SU-DHL-6 (cell line): ENCODE measurements around the gene NEK10.

ENCODE experiments used
- H2AFZ ChIP-seq: fragments of 200-600 bp; sonication (generic); 2 replicates; pipeline ENCODE4 v1.6.1; 2014; ENCODE audit warnings: low read depth, mild to moderate bottlenecking, moderate library complexity, mixed read lengths, antibody characterized with exemption, low read length; ENCODE audit not compliant: severe bottlenecking
- H3F3A ChIP-seq: fragments of 200-600 bp; shearing (Covaris generic); 2 replicates; pipeline ENCODE4 v1.6.0; 2016; ENCODE audit warnings: antibody characterized with exemption, mild to moderate bottlenecking; ENCODE audit not compliant: insufficient read depth
- H3K27ac ChIP-seq: fragments of 200-600 bp; sonication (generic); 2 replicates; pipeline ENCODE4 v1.5.1; 2016; ENCODE audit warnings: low read depth, mild to moderate bottlenecking, low read length, moderate library complexity, mixed read lengths
- H3K27me3 ChIP-seq: fragments of 200-600 bp; sonication (generic), shearing (Covaris generic); 2 replicates; pipeline ENCODE4 v1.6.0; 2014; ENCODE audit warnings: mild to moderate bottlenecking, low read length
- H3K36me3 ChIP-seq: fragments of 200-600 bp; sonication (generic); 2 replicates; pipeline ENCODE4 v1.6.1; 2014; ENCODE audit warnings: mild to moderate bottlenecking, low read length, mixed read lengths
- H3K4me2 ChIP-seq: fragments of 300-600, 200-600 bp; shearing (Covaris generic), sonication (generic); 2 replicates; pipeline ENCODE4 v1.6.0; 2014; ENCODE audit warnings: low read length, low read depth, mild to moderate bottlenecking; ENCODE audit not compliant: poor library complexity, severe bottlenecking
- H3K4me3 ChIP-seq: fragments of 200-600 bp; sonication (generic); 2 replicates; pipeline ENCODE4 v1.5.1; 2014; ENCODE audit warnings: antibody characterized with exemption, low read length, mild to moderate bottlenecking, mixed read lengths; ENCODE audit not compliant: insufficient read depth, poor library complexity, severe bottlenecking
- H3K79me2 ChIP-seq: fragments of 200-600 bp; sonication (generic); 2 replicates; pipeline ENCODE4 v1.6.1; 2014; ENCODE audit warnings: mild to moderate bottlenecking, low read length, moderate library complexity; ENCODE audit not compliant: insufficient read depth
- H3K9ac ChIP-seq: fragments of 200-600 bp; sonication (generic); 2 replicates; pipeline ENCODE4 v1.7.0; 2014; ENCODE audit warnings: mild to moderate bottlenecking, low read length
- H3K9me2 ChIP-seq: fragments of 200-600 bp; sonication (generic); replicated peaks from 2 replicates; pipeline ENCODE4 v1.6.1; 2014; ENCODE audit warnings: low read length; ENCODE audit not compliant: insufficient read depth
- H3K9me3 ChIP-seq: fragments of 200-600 bp; sonication (generic); 2 replicates; pipeline ENCODE4 v1.6.1; 2014; ENCODE audit warnings: low read length, mixed read lengths; ENCODE audit not compliant: insufficient read depth
- H4K20me1 ChIP-seq: fragments of 200-600 bp; sonication (generic); 2 replicates; pipeline ENCODE4 v1.6.1; 2014; ENCODE audit warnings: low read depth, mild to moderate bottlenecking, antibody characterized with exemption, low read length, moderate library complexity, mixed read lengths
- CTCF ChIP-seq: fragments of 200-600 bp; sonication (generic); IDR thresholded peaks from one replicate; pipeline ENCODE4 v1.5.1; 2017; ENCODE audit warnings: antibody characterized with exemption, mild to moderate bottlenecking, low read length, moderate library complexity; ENCODE audit not compliant: insufficient read depth, poor library complexity, severe bottlenecking
- EZH2phosphoT487 ChIP-seq: fragments of 200-600 bp; sonication (generic), shearing (Covaris generic); conservative IDR thresholded peaks from 2 replicates; pipeline ENCODE4 v1.6.1; 2018; ENCODE audit warnings: mild to moderate bottlenecking, antibody characterized with exemption, low read length, moderate library complexity, mixed read lengths

Gene NEK10

GRCh38 chr3:27228805-27229204 lies 140.4 kb downstream of the NEK10 start:
- Histone ChIP-seq H3K4me3 (no peak overlapping the region), H3K9me2 (no peaks in the 10 kb centered on the region), H3K4me2 (no peak overlapping the region), H3K9ac (no peak overlapping the region), H3K27ac (no peak overlapping the region), H2AFZ (no peak overlapping the region), H3K79me2 (no peaks in the 10 kb centered on the region), H3K27me3 (no peaks in the 10 kb centered on the region), H3K36me3 (no peaks in the 10 kb centered on the region), H3K9me3 (no peaks in the 10 kb centered on the region), H4K20me1 (no peaks in the 10 kb centered on the region), H3F3A (no peaks in the 10 kb centered on the region)
- TF ChIP-seq EZH2phosphoT487, result no peak
- TF ChIP-seq CTCF, result no peak

DNA sequence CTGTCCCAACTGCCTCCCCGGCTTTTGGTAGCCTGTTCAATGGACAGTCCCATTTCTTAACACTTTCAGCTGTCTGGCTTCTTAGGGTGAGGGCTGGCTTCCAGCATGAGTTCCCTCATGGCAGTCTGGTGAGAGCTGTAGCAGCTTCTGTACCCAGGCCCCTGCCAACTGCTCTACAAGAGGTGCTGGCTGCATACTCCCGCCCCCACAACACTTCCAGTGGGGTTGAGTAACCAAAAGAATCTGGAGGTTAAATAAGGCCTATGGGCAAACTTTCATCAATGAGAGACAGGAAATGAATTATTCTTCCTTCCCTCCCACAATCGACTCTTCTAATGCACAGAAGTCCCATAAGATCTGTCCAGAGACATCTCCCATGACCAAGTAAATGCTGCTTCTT lies 145.0 kb downstream of the NEK10 start:
- H3K36me3 ChIP-seq, result no peaks in the 10 kb centered on the region
- no peak overlapping the region for H3K4me3 ChIP-seq
- no peaks in the 10 kb centered on the region for H4K20me1 ChIP-seq
- no peaks in the 10 kb centered on the region for H3K9me3 ChIP-seq
- H3F3A ChIP-seq, result no peaks in the 10 kb centered on the region
- no peak overlapping the region for H3K9ac ChIP-seq
- H3K79me2 ChIP-seq, result no peaks in the 10 kb centered on the region
- no peak for TF ChIP-seq EZH2phosphoT487
- H2AFZ ChIP-seq, result no peak overlapping the region
- no peaks in the 10 kb centered on the region for H3K9me2 ChIP-seq
- H3K27ac ChIP-seq, result no peak overlapping the region
- no peaks in the 10 kb centered on the region for H3K27me3 ChIP-seq
- H3K4me2 ChIP-seq, result no peak overlapping the region

- no peaks in the 10 kb centered on the region for H4K20me1 ChIP-seq
- H3K9me3 ChIP-seq, result no peaks in the 10 kb centered on the region
- no peaks in the 10 kb centered on the region for H3K36me3 ChIP-seq
- no peak overlapping the region for H2AFZ ChIP-seq
- TF ChIP-seq CTCF (no peak), EZH2phosphoT487 (no peak)
- H3K79me2 ChIP-seq, result no peaks in the 10 kb centered on the region
- H3K4me2 ChIP-seq, result no peak overlapping the region
- H3K4me3 ChIP-seq, result no peak overlapping the region
- H3K27ac ChIP-seq, result no peak overlapping the region
- H3K9ac ChIP-seq, result no peak overlapping the region
- no peaks in the 10 kb centered on the region for H3K9me2 ChIP-seq
- H3F3A ChIP-seq, result no peaks in the 10 kb centered on the region
- H3K27me3 ChIP-seq, result no peaks in the 10 kb centered on the region
Measured at GRCh38 chr3:27221264-27221932, 147.8 kb downstream of the NEK10 start.

DNA sequence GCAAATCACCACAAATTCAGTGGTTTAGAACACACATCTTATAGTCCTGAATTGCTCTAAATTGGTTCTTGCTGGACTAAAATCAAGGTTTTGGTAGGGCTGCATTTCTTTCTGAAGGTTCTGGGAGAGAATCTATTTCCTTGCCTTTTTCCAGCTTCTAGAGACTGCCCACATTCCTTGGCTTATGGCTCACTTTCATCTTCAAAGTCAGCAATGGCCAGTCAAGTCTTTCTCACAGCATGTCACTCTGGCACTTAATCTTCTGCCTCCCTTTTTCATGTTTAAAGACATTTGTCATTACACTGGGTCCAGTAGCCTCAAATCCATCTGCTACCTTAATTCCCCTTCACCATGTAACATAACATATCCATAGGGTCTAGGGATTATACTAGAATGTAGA lies 149.0 kb downstream of the NEK10 start:
- Histone ChIP-seq H3F3A (no peaks in the 10 kb centered on the region), H4K20me1 (no peaks in the 10 kb centered on the region), H3K4me2 (no peak overlapping the region), H3K9me2 (no peaks in the 10 kb centered on the region), H3K4me3 (no peak overlapping the region), H3K79me2 (no peaks in the 10 kb centered on the region), H2AFZ (no peak overlapping the region), H3K27ac (no peak overlapping the region), H3K9ac (no peak overlapping the region), H3K36me3 (no peaks in the 10 kb centered on the region), H3K27me3 (no peaks in the 10 kb centered on the region), H3K9me3 (no peaks in the 10 kb centered on the region)
- no peak for TF ChIP-seq EZH2phosphoT487
- no peak for TF ChIP-seq CTCF
